ENCODE results near the gene GET3.

Gene GET3

DNA sequence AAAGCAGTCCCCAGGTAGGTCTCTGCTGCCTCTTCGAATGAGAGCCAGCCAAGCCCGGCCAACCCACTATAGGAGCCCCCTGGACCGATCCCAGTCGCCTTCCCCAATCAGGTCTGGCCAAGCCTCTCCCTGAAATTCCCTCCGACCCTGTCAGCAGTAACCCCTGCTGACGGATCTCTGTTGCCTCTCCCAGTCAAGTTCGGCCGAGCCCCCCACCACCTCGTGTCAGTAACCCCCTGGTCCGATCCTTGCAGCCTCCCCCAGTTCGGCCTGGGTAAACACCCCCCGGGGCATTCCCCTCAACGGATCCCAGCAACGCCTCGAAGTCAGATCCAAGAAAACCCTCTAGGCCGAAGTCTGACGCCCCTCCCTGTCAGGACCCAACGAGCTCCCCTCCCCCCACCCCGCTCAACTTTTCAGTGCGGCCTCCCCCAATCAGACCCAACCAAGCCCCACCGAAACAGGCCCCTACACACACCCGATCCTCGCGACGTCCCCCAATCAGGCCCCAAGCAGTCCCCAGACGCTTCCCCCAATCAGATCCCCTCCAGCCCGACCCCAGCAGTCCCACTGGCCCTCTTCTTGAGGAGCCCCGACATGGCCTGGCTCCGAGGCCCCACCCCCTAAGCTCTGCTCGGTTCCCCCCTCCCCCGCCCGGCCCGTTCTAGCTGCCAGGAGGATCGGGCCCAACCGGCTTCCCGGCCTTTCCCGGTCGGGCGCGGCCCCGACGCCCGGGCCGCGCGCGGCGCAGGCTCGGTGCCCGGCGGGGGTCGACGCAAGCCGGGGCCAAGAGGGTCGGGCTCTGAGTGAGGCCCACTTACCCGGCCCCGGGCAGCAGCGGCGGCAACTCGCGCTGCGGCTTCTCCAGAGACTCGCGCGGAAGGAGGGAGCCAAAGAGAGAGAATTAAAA lies 15.4 kb upstream of the GET3 start:
- no peak for TF ChIP-seq EZH2phosphoT487 (IDR thresholded peaks at IDR 0.05; ENCODE audit: low read length)
- TF ChIP-seq, protein P1, sequence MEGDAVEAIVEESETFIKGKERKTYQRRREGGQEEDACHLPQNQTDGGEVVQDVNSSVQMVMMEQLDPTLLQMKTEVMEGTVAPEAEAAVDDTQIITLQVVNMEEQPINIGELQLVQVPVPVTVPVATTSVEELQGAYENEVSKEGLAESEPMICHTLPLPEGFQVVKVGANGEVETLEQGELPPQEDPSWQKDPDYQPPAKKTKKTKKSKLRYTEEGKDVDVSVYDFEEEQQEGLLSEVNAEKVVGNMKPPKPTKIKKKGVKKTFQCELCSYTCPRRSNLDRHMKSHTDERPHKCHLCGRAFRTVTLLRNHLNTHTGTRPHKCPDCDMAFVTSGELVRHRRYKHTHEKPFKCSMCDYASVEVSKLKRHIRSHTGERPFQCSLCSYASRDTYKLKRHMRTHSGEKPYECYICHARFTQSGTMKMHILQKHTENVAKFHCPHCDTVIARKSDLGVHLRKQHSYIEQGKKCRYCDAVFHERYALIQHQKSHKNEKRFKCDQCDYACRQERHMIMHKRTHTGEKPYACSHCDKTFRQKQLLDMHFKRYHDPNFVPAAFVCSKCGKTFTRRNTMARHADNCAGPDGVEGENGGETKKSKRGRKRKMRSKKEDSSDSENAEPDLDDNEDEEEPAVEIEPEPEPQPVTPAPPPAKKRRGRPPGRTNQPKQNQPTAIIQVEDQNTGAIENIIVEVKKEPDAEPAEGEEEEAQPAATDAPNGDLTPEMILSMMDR (IDR thresholded peaks at IDR 0.05; ENCODE audit: low read length), result no peak
- TF ChIP-seq EZH2 (optimal IDR thresholded peaks at IDR 0.05; ENCODE audit: low read depth, low read length), result no peak
- Histone ChIP-seq H3K4me2 (ENCODE audit: low read depth, low read length) (peak overlapping the region; percentile 100), H3K9me3 (replicated peaks; ENCODE audit: insufficient read depth, low read length) (no peaks in the 10 kb centered on the region), H3K27ac (ENCODE audit: low read length) (no peak overlapping the region; the same call in 1 of the 2 replicates), H2AFZ (ENCODE audit: low read length) (no peak overlapping the region), H3K4me3 (ENCODE audit: low read length) (peak overlapping the region; percentile 84), H3F3A (ENCODE audit: insufficient read depth, low read length) (peaks cover 15% of the 10 kb centered on the region), H3K9ac (ENCODE audit: low read length) (peak overlapping the region; percentile 85), H3K36me3 (replicated peaks; ENCODE audit: insufficient read depth, low read length) (peaks cover 5% of the 10 kb centered on the region; the same call in 1 of the 2 replicates), H3K9me2 (replicated peaks; ENCODE audit: insufficient read depth, low read length) (no peaks in the 10 kb centered on the region), H3K4me1 (ENCODE audit: low read length) (peaks cover 3% of the 10 kb centered on the region; the same call in 1 of the 2 replicates), H3K27me3 (replicated peaks; ENCODE audit: insufficient read depth, low read length) (no peaks in the 10 kb centered on the region), H3K79me2 (ENCODE audit: low read length) (peaks cover 62% of the 10 kb centered on the region), H4K20me1 (ENCODE audit: insufficient read depth, low read length) (no peaks in the 10 kb centered on the region)
- DNase-seq, result peak; percentile 32

DNA sequence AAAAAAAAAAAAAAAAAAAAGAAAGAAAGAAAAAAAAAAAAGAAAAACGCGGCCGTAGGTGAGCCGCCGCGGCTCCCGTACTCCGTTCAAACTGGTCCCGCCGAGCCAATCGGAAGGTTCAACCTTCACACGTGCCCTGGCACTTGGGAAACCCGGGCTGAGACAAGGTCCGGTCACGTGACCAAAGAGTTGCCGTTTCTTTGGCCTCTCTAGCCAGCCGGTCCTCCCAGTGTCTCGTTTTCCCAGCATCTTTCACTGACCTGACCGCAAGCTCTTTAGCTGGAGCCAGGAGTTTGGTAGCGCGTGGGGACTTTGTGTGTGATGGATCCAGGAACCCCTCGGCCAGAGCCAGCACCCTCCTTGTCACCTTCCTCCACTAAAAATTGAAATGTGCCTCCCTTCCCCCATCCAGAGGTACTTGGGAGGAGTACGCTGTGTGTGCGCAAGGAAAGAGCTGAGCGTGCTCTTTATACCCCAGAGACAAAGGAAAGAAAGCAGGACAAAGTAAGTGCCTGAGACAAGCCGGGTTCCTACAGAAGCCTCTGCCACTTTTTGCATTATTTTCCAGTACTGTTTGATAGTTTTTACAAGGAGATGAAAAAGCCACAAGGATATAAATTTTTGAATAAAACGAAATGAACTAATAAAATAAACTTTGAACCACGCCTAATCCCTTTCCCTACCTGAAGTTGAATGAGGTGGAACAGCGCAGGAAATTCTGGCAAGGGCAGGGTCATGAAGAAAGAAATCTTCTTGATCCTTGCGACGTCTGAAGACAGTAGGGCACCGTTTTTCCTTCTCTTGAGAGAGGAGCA lies 14.5 kb upstream of the GET3 start:
- Histone ChIP-seq H3K9ac (ENCODE audit: low read length) (peak overlapping the region; percentile 85), H3K9me2 (replicated peaks; ENCODE audit: insufficient read depth, low read length) (no peaks in the 10 kb centered on the region), H3K27ac (ENCODE audit: low read length) (peak overlapping the region; percentile 61), H3K9me3 (replicated peaks; ENCODE audit: insufficient read depth, low read length) (no peaks in the 10 kb centered on the region), H2AFZ (ENCODE audit: low read length) (peak overlapping the region; percentile 71), H3K4me3 (ENCODE audit: low read length) (peak overlapping the region; percentile 84), H3K4me1 (ENCODE audit: low read length) (peaks cover 3% of the 10 kb centered on the region; the same call in 1 of the 2 replicates), H3F3A (ENCODE audit: insufficient read depth, low read length) (peaks cover 17% of the 10 kb centered on the region), H3K4me2 (ENCODE audit: low read depth, low read length) (peak overlapping the region; percentile 91), H4K20me1 (ENCODE audit: insufficient read depth, low read length) (no peaks in the 10 kb centered on the region), H3K79me2 (ENCODE audit: low read length) (peaks cover 54% of the 10 kb centered on the region), H3K36me3 (replicated peaks; ENCODE audit: insufficient read depth, low read length) (peaks cover 5% of the 10 kb centered on the region; the same call in 1 of the 2 replicates), H3K27me3 (replicated peaks; ENCODE audit: insufficient read depth, low read length) (no peaks in the 10 kb centered on the region)
- peak; percentile 99 for DNase-seq
- TF ChIP-seq EZH2phosphoT487 (IDR thresholded peaks at IDR 0.05; ENCODE audit: low read length), result no peak
- TF ChIP-seq, protein P1 (IDR thresholded peaks at IDR 0.05; ENCODE audit: low read length), result no peak

DNA sequence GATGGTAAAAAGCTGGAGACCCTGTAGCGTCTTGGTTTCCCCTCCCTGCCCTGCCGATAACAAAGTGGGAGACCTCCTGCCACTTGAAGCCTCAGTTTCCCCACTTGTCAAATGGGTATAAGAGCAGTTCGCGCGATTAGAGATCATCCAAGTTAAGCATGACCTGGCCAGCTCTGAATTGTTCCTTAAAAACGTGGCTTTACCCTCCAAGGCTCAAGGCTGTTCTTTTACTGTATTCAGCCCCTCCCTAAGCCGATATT lies 14.0 kb upstream of the GET3 start:
- H3F3A ChIP-seq (ENCODE audit: insufficient read depth, low read length), result peaks cover 17% of the 10 kb centered on the region
- no peaks in the 10 kb centered on the region for H3K9me3 ChIP-seq (replicated peaks; ENCODE audit: insufficient read depth, low read length)
- peaks cover 50% of the 10 kb centered on the region for H3K79me2 ChIP-seq (ENCODE audit: low read length)
- H3K9ac ChIP-seq (ENCODE audit: low read length), result peak overlapping the region; percentile 84
- peaks cover 5% of the 10 kb centered on the region; the same call in 1 of the 2 replicates for H3K36me3 ChIP-seq (replicated peaks; ENCODE audit: insufficient read depth, low read length)
- H3K27ac ChIP-seq (ENCODE audit: low read length), result peak overlapping the region; percentile 61
- peak overlapping the region; percentile 71 for H2AFZ ChIP-seq (ENCODE audit: low read length)
- no peaks in the 10 kb centered on the region for H3K9me2 ChIP-seq (replicated peaks; ENCODE audit: insufficient read depth, low read length)
- H3K4me2 ChIP-seq (ENCODE audit: low read depth, low read length), result peak overlapping the region; percentile 91
- peaks cover 3% of the 10 kb centered on the region; the same call in 1 of the 2 replicates for H3K4me1 ChIP-seq (ENCODE audit: low read length)
- peak overlapping the region; percentile 84 for H3K4me3 ChIP-seq (ENCODE audit: low read length)
- DNase-seq, result peak; percentile 21
- TF ChIP-seq, protein P1 (IDR thresholded peaks at IDR 0.05; ENCODE audit: low read length), result no peak
- TF ChIP-seq EZH2phosphoT487 (IDR thresholded peaks at IDR 0.05; ENCODE audit: low read length) (no peak), EZH2 (optimal IDR thresholded peaks at IDR 0.05; ENCODE audit: low read depth, low read length) (no peak)
- no peaks in the 10 kb centered on the region for H3K27me3 ChIP-seq (replicated peaks; ENCODE audit: insufficient read depth, low read length)
- no peaks in the 10 kb centered on the region for H4K20me1 ChIP-seq (ENCODE audit: insufficient read depth, low read length)

All from MM.1S (cell line).